Left hindlimb (tissue), 1 donor: Measurements from ENCODE around the gene ST6GALNAC4.
A peak's percentile ranks its signal among the peaks of the same experiment; 100 is the strongest.

Experiments
- DNase-seq: peaks from one replicate; pipeline ENCODE4 v3.0.0-alpha.2; 2018

ST6GALNAC4 gene, protein sequence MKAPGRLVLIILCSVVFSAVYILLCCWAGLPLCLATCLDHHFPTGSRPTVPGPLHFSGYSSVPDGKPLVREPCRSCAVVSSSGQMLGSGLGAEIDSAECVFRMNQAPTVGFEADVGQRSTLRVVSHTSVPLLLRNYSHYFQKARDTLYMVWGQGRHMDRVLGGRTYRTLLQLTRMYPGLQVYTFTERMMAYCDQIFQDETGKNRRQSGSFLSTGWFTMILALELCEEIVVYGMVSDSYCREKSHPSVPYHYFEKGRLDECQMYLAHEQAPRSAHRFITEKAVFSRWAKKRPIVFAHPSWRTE

DNA sequence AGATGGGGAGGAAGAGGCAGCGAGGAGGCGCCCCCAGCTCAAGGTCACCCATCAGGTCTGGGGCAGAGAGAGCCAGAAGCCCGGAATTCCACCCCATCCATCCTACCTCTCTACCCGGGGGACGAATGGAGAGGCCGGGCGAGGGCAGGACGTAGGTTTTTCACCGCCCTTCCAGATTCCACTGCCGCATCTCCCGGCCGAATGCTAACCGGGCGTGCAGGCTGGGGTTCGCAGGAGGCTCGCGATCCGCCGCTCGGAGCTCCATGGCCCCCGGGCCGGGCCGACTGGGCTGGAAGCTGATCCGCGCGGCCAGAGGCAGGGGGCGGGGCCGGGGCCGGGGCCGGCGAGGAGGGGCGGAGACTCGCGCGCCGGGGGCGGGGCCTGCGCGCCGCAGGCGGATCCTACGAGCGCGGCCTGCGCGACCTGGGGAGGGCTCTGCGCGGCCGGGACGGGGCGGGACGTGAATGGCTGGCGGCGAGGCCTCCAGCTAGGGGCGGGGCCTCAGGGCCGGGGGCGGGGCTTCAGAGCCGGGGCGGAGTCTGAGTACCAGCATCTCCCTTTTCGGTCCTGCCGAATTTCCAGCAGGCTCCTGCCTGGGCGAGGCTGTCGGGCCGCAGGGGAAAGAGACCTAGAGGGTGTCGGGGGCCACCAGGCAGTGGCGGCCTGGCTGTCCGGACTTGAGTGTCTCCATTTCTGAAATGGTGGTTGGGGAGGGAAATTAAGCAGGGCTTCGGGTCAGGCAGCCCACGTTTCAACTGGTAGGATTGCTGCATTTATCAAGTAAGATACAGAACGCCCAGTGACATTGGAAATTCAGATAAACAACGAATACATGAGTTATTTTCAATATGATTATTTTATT, at the start of gene ST6GALNAC4:
TSS of gene ST6GALNAC4 (minus strand) at position 322 of the 862 bp plus-strand sequence. CDS start 622 bp downstream, outside the sequence.
- peak; percentile 96 for DNase-seq

DNA sequence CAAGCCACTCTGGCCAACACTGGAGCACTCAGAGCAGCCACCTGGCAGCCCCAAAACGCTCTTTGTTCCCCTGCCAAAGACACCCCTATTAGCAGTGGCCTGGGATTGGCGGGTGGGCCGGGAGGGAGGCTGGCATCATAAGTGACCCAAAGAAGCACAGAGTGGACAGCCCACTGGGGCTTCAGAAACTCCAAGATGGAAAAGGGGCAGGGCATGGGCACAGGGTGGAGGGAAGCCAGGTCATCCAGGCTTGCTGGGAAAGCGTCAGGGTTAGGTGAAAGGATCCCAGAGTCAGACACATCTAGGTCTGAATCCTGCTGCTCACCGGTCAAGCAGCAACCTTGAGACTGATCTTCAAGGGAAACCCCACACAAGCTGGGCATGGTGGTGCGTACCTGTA, 49.1 kb upstream of the ST6GALNAC4 start:
- no peak for DNase-seq

DNA sequence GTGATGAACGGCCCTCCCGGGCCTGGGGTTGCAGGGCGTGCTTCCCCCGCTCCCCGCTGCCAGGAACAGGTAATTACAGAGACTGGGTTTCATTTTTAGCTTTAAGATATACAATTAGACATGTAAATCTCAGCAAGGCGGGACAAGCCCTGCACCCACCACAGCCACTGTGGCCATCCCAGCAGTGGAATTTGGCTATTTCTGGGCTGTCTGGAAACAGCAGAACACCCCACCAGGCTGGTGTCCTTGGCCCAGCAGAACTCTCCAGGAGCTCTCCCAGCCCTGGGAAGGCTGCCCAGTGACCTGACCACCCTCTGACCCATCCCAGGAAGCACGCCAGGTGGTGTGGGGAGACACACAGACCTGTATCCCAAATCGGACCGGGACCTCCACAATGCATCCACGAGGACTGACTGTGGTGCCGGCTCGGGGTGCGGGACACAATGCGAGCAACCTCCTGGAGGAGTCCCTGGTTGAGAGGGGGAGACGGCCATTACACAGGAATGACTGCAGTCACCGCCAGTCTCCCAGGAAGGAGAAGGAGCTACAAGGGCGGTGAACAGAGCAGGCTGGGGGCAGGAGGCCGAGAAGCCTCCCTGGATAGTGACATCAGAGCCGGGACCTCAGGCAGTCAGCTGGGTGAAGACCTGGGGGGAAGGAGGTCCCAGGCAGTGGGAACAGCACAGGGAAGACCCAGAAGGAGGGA, 46.7 kb upstream of the ST6GALNAC4 start:
- DNase-seq: peak; percentile 76

DNA sequence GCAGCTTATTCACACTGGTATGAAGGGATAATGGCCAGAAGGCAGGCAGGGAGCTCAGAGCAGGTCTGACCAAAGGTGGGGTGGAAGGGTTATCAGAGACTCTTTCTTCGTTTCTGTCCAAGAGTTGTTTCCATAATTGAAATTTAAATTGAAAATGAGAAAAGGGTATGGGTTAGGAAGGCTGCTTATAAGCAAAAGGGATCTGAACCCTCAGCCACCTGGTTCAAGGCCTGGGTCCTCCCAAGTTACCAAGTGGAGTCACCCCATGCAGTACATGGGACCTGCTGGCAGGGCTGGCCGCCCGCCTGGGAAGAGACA, 46.2 kb upstream of the ST6GALNAC4 start:
- DNase-seq: no peak

DNA sequence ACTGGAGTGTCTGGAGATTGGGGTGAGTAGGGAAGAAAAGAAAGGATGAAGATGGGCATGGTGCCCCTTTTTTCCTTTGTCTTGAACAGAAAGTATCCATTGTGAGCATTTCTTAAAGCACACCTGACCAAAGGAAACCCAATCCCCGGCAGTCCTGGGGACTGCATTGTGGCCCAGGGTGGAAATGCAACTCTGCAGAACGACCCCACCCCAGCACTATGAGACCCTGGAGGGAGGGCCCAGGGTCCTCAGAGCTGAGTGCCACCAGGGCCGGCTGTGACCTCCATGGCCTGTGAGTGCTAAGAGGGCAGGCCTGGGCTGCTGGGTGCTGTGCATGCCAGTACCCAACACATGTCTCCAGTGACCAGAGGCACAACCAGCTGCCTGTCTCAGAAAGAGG, 45.4 kb upstream of the ST6GALNAC4 start:
- DNase-seq: no peak

DNA sequence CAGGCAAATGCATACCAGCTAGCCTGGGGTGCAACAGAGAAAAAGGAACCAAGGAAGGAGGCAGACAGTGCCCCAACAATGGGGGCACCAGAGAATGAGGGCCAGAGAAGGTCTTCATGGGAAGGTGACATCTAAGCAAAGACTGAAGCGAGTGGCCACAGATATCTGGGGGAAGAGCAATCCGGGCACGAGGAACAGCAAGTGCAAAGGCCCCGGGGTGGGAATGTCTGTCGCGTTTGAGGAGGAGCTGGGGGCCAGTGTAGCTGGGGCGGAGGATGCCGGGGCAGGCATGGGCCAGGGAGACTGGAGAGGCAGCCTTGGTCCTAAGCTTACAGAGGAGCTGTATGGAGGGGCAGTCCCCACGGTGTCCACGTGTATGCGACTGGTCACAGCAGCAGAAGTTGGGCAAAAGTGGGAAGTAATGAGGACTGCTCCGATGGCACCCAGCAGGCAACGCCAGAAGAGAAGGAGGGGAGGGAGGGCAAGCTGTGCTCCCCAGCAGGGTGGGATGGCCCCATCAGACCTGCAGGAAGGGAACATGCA, 44.8 kb upstream of the ST6GALNAC4 start:
- DNase-seq: no peak

DNA sequence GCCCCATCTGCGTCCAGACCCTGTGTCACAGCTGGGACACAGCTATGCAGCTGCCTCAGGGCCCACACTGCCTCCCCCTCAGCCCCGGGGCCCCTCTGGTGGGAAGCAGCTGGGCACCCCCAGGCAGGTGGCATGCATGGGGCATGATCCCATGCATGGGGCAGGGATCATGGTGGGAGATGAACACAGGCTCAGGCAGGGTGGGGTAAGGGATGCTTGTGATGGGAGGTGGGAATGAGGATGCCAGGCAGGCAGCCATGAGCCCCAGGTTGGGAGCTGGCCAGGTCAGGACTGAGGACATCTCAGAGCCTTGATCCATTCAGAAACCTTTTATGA, 44.3 kb upstream of the ST6GALNAC4 start:
- DNase-seq: no peak

DNA sequence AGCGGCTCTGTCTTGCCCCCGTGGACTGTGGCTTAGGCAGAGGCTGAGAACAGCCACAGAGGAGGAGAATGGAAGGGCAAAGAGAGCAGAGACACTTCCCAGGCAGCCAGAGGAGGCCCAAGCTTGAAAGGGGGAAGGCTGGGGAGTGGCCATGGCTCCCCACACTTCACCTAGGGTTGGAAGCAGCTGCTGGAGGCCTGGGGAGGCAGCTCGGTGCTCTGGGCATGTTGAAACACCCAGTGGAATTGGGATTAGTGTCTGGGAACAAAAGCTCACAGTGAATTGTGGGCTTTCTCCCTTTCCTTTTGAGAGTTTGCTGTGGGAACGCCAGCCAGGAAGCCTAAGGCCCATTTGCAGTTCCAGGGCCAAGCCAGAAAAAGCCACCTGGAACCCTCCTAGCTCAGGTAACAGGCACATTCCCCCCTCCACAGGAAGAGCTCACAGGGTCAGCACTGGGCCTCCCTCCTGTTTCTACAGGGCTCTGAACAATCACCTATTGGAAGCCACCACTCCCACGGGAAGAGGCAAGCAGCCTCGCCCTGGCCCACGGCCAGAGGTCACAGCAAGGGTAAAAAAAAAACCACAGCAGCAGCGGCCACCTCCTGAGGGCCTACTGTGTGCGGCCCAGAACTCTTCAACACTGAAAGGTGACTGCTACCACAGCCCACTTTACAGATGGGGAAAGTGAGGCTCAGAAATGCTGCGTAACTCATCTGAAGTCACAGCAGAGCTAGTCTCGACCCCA, 43.7 kb upstream of the ST6GALNAC4 start:
- no peak for DNase-seq

DNA sequence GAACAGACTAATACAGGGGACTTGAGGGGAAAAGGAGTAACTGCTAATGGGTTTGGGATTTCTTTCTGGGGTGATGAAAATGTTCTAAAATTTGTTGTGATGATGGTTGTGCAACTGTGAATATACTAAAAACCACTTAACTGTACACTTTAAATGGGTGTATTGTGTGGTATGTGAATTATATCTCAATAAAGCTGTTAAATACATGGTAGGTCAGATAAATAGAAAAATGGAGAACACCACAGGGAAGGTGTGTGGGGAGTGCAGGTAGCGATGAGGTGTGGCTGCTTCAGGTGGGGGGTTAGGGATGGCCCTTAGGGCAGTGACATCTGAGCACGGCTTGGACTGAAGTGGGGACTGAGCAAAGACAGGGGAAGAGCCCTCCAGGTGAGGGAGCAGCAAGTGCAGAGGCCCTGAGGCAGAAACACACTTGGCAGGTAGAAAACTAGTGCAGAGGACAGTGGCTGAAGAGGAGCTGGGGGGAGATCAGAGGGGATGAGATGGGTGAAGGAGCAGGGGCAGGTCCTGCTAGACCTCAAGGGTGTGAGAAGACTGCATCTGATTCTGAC, 43.1 kb upstream of the ST6GALNAC4 start:
- DNase-seq: no peak

DNA sequence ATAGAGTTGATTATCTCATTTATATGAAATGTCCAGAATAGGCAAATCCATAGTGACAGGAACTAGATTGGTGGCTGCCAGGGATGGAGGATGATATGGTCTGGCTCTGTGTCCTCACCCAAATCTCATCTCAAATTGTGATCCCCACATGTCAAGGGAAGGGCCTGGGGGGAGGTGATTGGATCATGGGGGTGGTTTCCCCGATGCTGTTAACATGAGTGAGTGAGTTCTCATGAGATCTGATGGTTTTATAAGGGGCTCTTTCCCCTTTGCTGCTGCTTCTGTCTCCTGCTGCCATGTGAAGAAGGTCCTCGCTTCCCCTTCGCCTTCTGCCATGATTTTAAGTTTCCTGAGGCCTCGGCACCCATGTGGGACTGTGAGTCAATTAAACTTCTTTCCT, 42.6 kb upstream of the ST6GALNAC4 start:
- DNase-seq: no peak

DNA sequence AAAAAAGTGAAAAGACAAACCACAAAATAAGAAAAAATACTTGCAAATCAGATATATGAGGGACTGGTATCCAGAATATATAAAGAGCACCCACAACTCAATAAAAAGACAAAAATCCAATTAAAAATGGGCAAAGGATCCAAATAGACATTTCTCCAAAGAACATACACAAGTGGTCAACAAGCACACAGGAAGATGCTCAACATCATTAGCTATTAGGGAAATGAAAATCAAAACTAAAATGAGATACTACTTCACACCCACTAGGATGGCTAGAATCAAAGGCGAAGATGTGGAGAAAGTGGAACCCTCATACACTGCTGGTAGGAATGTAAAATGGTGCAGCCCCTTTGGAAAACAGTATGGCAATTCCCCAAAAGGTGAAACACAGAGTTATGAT, 41.9 kb upstream of the ST6GALNAC4 start:
- DNase-seq: no peak

DNA sequence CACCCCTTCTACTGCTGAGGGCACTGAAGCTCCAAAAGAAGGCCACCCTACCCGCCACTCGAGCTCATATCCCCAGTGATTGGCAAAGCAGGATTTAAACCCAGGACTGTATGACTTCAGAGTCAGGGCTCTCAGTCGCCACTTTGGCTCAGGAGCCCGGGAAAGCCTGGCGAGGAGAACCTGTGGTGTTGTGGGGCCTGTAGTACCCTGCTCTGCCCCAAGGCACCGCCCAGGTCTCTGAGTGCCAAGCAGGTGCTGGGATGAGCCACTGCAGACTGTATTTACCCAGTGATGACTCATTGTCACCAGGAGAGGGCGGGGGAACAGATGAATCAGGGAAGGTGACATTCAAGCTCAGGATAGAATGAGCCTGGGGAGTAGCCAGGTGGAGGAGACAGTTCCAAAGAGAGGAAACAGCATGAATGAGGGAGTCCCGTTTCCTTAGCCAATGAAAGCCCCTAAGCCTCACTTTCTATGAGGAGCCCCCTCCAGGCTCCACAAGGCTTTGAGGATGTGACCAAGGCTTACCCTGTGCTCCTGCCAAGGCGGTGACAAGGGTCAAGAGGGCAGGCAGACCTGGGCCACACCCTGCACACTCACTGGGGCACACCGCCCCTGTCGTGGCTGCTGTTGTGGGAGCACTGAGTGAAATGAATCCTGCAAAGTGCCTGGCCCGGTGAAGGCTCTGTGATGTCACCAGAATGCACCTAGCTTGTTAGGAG, 38.6 kb upstream of the ST6GALNAC4 start:
- no peak for DNase-seq

DNA sequence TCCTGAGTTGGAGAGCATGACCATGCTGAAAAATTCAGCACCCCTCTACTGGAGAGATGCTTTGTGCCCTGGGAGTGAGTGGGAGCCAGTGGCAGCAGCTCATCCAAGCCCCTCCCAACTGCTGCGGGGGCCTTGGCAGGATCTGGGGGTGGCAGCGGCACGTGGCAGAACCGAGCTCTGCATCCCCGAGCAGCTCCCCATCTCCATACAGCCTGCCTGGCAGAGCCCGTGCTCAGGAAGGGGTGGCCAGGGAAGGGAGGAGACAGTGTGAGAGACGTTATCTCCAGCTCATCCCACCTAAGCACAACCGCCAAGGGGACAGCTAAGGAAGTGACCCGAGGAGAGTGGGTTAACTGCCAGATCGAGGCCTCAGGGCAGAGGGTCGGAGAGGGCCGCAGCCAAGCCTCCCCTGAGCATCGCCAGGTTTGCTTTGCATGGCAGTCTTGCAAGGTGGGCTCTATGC, 38.0 kb upstream of the ST6GALNAC4 start:
- DNase-seq: no peak

DNA sequence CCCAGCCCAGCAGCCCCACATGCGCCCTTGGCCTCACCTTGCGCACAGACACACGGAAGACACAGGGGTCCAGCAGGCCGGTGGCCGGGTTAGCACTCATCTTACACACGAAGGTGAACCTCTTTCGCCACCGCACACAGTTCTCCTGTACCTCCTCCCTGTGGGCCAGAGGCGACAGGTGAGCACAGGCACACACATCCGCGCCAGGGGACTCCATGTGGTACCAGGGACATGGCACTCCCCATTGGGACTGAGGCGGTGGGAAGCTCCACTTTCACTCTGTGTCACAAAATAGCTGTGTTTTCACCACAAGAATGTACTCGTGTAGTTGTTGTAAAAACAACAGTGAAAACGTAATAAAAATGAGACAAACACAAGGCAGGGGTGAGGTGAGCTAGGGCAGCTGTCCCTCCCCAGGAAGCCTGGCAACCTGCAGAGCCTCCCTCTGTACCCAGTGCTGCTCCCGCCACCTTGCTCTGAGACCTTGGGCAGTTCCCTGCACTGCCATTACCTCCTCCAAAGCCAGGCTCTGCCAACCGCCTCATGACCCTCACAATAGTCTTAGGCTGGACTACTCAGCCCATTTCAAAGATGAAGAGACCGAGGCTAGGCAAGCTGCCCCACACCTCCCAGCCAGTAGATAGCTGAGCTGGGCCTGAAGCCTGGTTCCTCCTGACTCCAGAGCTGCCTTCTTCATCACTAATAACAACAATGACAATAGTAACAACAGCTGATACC, 37.1 kb upstream of the ST6GALNAC4 start:
- no peak for DNase-seq

DNA sequence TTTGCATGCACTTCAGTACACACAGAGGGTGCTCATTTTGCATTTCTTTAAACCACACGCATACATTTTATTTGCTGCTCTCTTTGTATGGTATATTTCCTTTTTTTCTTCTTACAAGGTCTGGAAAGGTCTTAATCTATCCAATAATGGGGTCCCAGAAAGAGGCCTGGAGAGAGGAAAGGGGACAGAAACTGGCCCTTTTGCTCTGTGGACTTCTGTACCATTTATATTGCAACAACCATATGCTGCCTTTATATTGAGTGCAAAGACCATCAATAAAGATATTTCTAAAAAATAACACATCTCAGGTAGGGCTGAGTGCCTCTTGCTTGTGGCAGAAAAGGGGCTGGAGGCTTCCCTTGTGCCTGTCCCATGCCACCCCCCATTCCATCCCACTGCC, 36.3 kb upstream of the ST6GALNAC4 start:
- no peak for DNase-seq

DNA sequence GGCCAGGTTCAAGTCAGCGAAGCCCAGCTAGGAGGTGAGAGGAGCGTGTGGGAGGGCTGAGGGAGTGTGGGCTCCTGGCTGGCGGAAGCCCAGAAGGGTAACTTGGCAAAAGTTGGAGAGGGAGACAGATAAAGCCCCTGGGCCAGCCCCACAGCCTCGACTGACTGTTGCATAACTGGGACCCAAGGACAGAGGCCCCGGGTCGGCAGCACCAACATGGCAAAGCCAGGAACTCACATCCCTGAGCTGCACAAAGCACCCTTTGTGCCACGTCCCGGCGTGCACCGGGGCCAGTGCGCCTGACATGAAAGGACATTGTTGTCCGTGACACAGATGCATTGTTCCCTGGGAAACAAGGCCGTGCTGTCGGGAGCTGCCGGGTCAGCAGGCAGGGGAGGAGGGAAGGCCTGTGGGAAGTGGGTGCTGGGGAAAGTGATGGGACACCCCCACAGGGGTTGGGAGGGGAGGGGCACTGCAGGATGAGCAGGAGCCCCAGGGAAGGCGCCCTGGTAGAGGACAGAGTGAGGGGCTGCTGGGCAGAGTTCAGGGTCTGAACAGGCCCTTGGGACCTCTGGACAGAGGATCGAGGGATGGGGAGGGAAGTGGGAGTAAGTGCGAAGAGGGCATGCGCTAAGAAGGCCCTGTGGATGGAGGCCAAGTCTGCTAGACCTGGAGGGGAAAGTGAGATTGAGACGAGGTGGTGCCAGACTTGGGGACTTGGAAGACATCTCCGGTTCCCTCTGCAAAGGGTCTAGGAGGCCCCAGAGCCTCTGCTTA, 33.9 kb upstream of the ST6GALNAC4 start:
- no peak for DNase-seq

DNA sequence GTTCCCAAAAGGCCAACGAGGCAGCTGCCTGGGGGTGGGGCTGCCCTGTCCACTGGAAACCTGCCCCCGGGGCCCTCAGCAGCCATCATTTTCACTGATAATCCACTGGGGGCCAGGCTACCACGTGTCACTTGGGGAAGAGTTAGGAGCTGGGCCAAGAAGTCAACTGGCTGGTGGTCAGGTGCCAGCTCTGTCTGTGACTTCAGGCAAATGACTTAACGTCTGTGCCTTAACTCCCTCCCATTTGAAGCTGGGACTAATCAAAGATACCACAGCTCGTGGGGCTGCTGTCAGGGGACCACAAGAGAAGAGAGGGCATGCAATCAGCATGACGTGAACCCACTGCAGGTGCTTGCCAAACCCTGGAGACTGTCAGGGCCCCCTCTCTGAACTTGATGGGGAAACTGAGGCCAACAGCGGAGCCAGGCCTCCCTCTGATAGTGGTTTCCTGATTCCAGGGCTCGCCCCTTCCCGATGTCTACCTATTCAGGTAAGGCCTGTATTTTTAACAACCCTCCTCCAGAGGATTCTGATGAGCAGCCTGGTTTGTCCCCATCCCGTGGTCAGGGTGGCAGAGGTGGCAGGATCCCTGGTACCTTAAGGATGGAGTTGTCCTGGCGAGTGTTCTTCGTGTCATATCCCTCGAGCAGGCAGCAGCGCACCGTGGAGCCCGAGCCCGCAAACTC, 33.1 kb upstream of the ST6GALNAC4 start:
- no peak for DNase-seq

DNA sequence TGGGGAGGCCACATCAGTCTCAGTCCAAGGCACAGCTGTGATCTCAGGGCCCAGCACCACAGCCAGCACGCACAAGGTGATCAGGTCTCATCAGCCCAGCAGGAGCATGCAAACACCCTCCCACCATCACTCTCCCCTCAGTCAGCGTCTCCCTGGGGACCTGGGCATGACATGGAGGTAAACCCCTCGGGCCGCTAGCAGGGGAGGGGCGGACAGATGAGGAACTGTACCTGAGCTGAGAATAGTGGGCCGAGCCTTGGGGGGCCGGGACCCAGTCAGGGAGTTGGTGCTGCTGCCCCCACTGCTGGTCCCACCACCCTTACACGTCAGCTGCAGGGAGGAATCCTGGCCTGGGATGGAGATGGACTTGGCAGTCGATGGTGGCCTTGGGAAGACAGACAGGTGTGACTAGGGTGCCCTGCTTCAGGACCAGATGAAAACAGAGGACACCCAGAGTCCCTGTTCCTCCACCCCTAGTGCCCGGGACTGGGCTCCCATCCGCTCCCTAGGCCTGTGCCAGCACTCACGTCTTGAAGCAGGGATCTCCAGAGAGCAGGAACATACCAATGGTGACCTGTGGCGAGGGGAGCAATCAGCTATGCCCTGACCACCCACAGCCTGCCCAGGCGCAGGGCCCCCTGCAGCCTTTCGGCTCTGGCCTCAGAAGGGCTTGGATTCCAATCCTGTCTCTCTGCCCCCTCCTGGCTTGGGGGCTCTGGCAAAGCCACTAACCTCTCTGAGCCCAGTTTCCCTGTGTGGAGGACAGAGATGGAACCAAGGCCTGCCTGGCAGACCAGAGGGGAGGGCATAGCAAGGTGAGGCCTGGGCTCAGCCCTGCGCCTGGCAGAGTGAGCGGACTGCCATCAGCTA, 31.2 kb upstream of the ST6GALNAC4 start:
- DNase-seq: no peak
